H1 (cell line): ENCODE results near the gene MRPS27. TPM values are rescaled to one million over a fixed set of nuclear protein-coding genes. Genes with fewer than 3 reads are reported as not detected.

ENCODE experiments used
- EGR1 ChIP-seq: IDR thresholded peaks from 2 replicates; pipeline ENCODE4 v1.6.1; 2011; ENCODE audit warnings: low read depth, low read length, borderline replicate concordance
- FOSL1 ChIP-seq: IDR thresholded peaks from 2 replicates; pipeline ENCODE4 v1.6.1; 2011; ENCODE audit warnings: mild to moderate bottlenecking, low read depth, low read length, moderate library complexity; ENCODE audit not compliant: insufficient read depth
- KDM4A ChIP-seq: IDR thresholded peaks from one replicate; pipeline ENCODE4 v1.7.1; 2012; ENCODE audit warnings: low read depth, mild to moderate bottlenecking, moderate library complexity, low read length, inconsistent platforms; ENCODE audit not compliant: severe bottlenecking
- KDM5A ChIP-seq: fragments of 200-600 bp; IDR thresholded peaks from 2 replicates; pipeline ENCODE4 v1.7.1; 2012; ENCODE audit warnings: mild to moderate bottlenecking, low read length, inconsistent platforms, mixed read lengths
- RNF2 ChIP-seq: fragments of 200-900, 300-1000 bp; sonication (generic); IDR thresholded peaks from 2 replicates; pipeline ENCODE4 v1.7.1; 2016; ENCODE audit warnings: borderline replicate concordance, low read depth, mild to moderate bottlenecking, antibody characterized with exemption, low read length; ENCODE audit not compliant: poor library complexity, severe bottlenecking; ENCODE audit errors: missing control alignments
- RXRA ChIP-seq: IDR thresholded peaks from 2 replicates; pipeline ENCODE4 v1.6.1; 2011; ENCODE audit warnings: low read depth, mild to moderate bottlenecking, low read length, moderate library complexity; ENCODE audit not compliant: insufficient read depth
- SIN3A ChIP-seq, 2 experiments: IDR thresholded peaks in 1 of 2; conservative IDR thresholded peaks in 1 of 2; 2 replicates each; pipeline ENCODE4 v1.6.1; 2011 to 2012; ENCODE audit warnings: low read length in 2 of 2, improper control_type of control experiment in 1 of 2, low read depth in 1 of 2, mild to moderate bottlenecking in 1 of 2
- polyA plus RNA-seq, 7 experiments: library from polyadenylated mRNA; depleted of rRNA in 3 of 7; stranded (reverse) in 5 of 7; unstranded in 2 of 7; fragments of >200 nt in 5 of 7; fragments of 200-250 nt in 2 of 7; gene quantifications; 1 replicate in 5 of 7; 2 replicates in 1 of 7; 4 replicates in 1 of 7; pipeline versions ENCODE4 v1.2.1 to v1.2.3, GENCODE V29; 2011 to 2013; ENCODE audit warnings: missing spikeins in 2 of 7, mixed read lengths in 2 of 7
- total RNA-seq: library from RNA; stranded (reverse); fragmentation: NEBNext Ultra II Directional; extraction: Animal tissue kit (Norgen Biotek cat#: 25700); gene quantifications from 2 replicates; pipeline ENCODE4 v1.2.1, GENCODE V29; 2021

Gene MRPS27
- total and polyA plus RNA-seq, 2 of the 8 experiments (the other 6 are each of a cell fraction or from before 2014, with no cell fraction given) = 93.2 to 102 TPM

- TF ChIP-seq EGR1 (no peak), RXRA (no peak), RNF2 (no peak), KDM4A (no peak), SIN3A (conservative IDR thresholded peaks at IDR 0.05 in 1 of 2, IDR thresholded peaks at IDR 0.05 in 1 of 2; ENCODE audit: low read depth in 1 of 2, low read length in 2 of 2) (no peak), FOSL1 (no peak), KDM5A (no peak)
Observed at GRCh38 chr5:72305194-72306142, 14.6 kb downstream of the MRPS27 start (continued).
